Measurements from ENCODE around the gene C7. TPM values are rescaled to one million over a fixed set of nuclear protein-coding genes. Genes with fewer than 3 reads are reported as not detected.

The C7 gene
- total RNA-seq, 2 donors from 2014 or later: 288 to 392 TPM

GRCh38 chr5:40915341-40915926, 6.1 kb downstream of the C7 start:
- no peak for DNase-seq
- TF ChIP-seq POLR2A (IDR thresholded peaks at IDR 0.05): no peak
- WGBS, 2 donors: 36 to 38% methylated on average over 3 of the region's 3 CpGs
- H3K9me3 ChIP-seq: no peaks in the 10 kb centered on the region
- ATAC-seq: no peak
- H3K27ac ChIP-seq: no peak overlapping the region
- H3K27me3 ChIP-seq: no peaks in the 10 kb centered on the region
- no peaks in the 10 kb centered on the region for H3K4me1 ChIP-seq
- H3K4me3 ChIP-seq: no peak overlapping the region
- no peaks in the 10 kb centered on the region for H3K36me3 ChIP-seq (replicated peaks in 1 of 2; ENCODE audit: insufficient read depth in 1 of 2, low read depth in 2 of 2)
- intact Hi-C loops (cut with DNase I): no loop called here

GRCh38 chr5:40916226-40916625, 6.9 kb downstream of the C7 start:
- ATAC-seq (no peak), DNase-seq (no peak)
- 51 to 64% methylated on average over 4 of the region's 4 CpGs for WGBS, 2 donors
- no peaks in the 10 kb centered on the region for H3K36me3 ChIP-seq (replicated peaks in 1 of 2; ENCODE audit: insufficient read depth in 1 of 2, low read depth in 2 of 2)
- intact Hi-C loops (cut with DNase I): no loop called here
- TF ChIP-seq, protein P1, sequence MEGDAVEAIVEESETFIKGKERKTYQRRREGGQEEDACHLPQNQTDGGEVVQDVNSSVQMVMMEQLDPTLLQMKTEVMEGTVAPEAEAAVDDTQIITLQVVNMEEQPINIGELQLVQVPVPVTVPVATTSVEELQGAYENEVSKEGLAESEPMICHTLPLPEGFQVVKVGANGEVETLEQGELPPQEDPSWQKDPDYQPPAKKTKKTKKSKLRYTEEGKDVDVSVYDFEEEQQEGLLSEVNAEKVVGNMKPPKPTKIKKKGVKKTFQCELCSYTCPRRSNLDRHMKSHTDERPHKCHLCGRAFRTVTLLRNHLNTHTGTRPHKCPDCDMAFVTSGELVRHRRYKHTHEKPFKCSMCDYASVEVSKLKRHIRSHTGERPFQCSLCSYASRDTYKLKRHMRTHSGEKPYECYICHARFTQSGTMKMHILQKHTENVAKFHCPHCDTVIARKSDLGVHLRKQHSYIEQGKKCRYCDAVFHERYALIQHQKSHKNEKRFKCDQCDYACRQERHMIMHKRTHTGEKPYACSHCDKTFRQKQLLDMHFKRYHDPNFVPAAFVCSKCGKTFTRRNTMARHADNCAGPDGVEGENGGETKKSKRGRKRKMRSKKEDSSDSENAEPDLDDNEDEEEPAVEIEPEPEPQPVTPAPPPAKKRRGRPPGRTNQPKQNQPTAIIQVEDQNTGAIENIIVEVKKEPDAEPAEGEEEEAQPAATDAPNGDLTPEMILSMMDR (IDR thresholded peaks at IDR 0.05): no peak
- no peak for TF ChIP-seq POLR2A (IDR thresholded peaks at IDR 0.05)
- no peaks in the 10 kb centered on the region for H3K4me1 ChIP-seq
- no peak overlapping the region for H3K27ac ChIP-seq
- no peaks in the 10 kb centered on the region for H3K9me3 ChIP-seq
- H3K4me3 ChIP-seq: no peak overlapping the region
- H3K27me3 ChIP-seq: no peaks in the 10 kb centered on the region

DNA sequence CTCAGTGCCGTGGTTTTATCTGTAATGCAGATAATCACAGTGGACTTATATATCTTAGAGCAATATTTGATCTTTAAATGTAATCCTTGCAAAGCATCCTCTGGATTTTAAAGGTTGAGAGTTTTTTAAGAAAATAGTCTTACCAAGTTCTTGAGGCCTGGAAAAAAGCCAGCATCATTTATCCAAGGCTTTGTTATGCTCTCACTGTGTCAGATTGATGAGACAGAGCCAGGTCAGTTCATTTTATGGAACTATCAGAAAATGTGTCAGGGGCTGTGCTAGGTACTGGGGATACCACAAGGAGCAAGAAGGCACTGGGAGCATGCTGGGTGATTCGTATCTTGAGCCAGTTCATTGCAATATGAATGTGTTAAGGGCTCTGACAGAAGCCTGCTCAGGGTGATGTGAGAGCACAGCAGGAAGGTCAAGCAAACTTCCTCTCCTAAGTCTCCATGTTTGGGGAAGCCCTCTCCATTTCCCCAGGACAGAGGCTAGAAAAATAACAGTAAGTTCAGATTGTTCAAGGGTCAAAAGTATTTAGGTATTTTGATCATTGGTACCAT, 19.7 kb downstream of the C7 start:
- Histone ChIP-seq H3K27me3 (no peaks in the 10 kb centered on the region), H3K4me1 (no peaks in the 10 kb centered on the region), H3K4me3 (no peak overlapping the region), H3K9me3 (peaks cover 0 to 20% (median 0%) of the 10 kb centered on the region in 3 donors), H3K36me3 (replicated peaks in 1 of 2; ENCODE audit: insufficient read depth in 1 of 2, low read depth in 2 of 2) (no peaks in the 10 kb centered on the region), H3K27ac (no peak overlapping the region)
- no peak for TF ChIP-seq POLR2A (IDR thresholded peaks at IDR 0.05)
- TF ChIP-seq, protein P1 (IDR thresholded peaks at IDR 0.05): no peak
- ATAC-seq: no peak
- intact Hi-C loops (cut with DNase I): no loop called here
- WGBS, 2 donors: 54 to 67% methylated on average over 2 of the region's 2 CpGs
- DNase-seq: no peak

DNA sequence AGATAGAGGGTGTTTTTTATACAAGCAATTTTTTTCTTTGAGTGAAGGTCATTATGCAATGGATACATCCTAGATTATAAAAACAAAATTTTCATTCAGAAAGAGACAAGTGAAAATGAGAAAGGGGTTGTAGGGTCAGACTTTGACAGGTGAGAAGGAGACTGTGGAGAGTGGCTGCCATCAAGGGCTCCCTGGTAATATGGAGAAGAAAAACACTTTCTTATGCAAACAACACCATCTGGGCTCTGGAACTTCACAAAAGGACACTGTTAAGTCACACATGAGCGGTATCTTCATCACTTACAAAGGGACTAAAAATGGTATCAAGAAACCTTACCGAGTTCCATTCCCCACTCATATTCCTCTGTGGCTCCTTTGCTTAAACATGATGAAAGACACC, 23.5 kb downstream of the C7 start:
- Histone ChIP-seq H3K36me3 (replicated peaks in 1 of 2; ENCODE audit: insufficient read depth in 1 of 2, low read depth in 2 of 2) (no peaks in the 10 kb centered on the region), H3K27ac (no peak overlapping the region), H3K4me1 (no peaks in the 10 kb centered on the region), H3K9me3 (no peaks in the 10 kb centered on the region), H3K4me3 (no peak overlapping the region), H3K27me3 (no peaks in the 10 kb centered on the region)
- intact Hi-C loops (cut with DNase I): no loop called here
- DNase-seq (no peak), ATAC-seq (no peak)
- TF ChIP-seq, protein P1 (IDR thresholded peaks at IDR 0.05): no peak
- no peak for TF ChIP-seq POLR2A (IDR thresholded peaks at IDR 0.05)
- 85 to 86% methylated on average over 2 of the region's 2 CpGs for WGBS, 2 donors

- H3K4me1 ChIP-seq: no peaks in the 10 kb centered on the region
- intact Hi-C loops (cut with DNase I): no loop called here
- no peaks in the 10 kb centered on the region for H3K36me3 ChIP-seq (replicated peaks in 1 of 2; ENCODE audit: insufficient read depth in 1 of 2, low read depth in 2 of 2)
- WGBS, 2 donors: 54 to 74% methylated on average over 1 of the region's 1 CpG
- H3K27ac ChIP-seq: no peak overlapping the region
- H3K4me3 ChIP-seq: no peak overlapping the region
- H3K27me3 ChIP-seq: no peaks in the 10 kb centered on the region
- no peaks in the 10 kb centered on the region for H3K9me3 ChIP-seq
- no peak for DNase-seq
- ATAC-seq: no peak
- no peak for TF ChIP-seq POLR2A (IDR thresholded peaks at IDR 0.05)
- TF ChIP-seq, protein P1 (IDR thresholded peaks at IDR 0.05): no peak
Observed at GRCh38 chr5:40937075-40937474, 27.8 kb downstream of the C7 start.

Measured in body of pancreas (tissue), 4 donors.